Endothelial cell of umbilical vein (primary cell): ENCODE measurements around the gene CCR4.
"Not testable (repeated sequence)": the region's sequence is repeated elsewhere in the genome, so short reads cannot be mapped to it uniquely, and the experiment has no call there.

Source experiments
- EZH2 ChIP-seq: IDR thresholded peaks from 2 replicates; pipeline ENCODE4 v1.6.1; 2012; ENCODE audit warnings: borderline replicate concordance, low read depth, mild to moderate bottlenecking, moderate library complexity, low read length, inconsistent platforms; ENCODE audit not compliant: severe bottlenecking
- FOS ChIP-seq: IDR thresholded peaks from 2 replicates; pipeline ENCODE4 v1.6.1; 2011; ENCODE audit warnings: mild to moderate bottlenecking, low read length, moderate library complexity, borderline replicate concordance; ENCODE audit not compliant: insufficient read depth
- GATA2 ChIP-seq: IDR thresholded peaks from 2 replicates; pipeline ENCODE4 v1.7.0; 2011; ENCODE audit warnings: low read depth, mild to moderate bottlenecking, moderate library complexity, mixed read lengths, low read length; ENCODE audit not compliant: insufficient read length, insufficient read depth
- MYC ChIP-seq: IDR thresholded peaks from one replicate; pipeline ENCODE4 v1.6.1; 2011; ENCODE audit warnings: mild to moderate bottlenecking, low read depth, low read length
- POLR2A ChIP-seq: IDR thresholded peaks from 2 replicates; pipeline ENCODE4 v1.6.1; 2012; ENCODE audit warnings: low read depth, mild to moderate bottlenecking, control low read depth, low read length
- POLR2AphosphoS5 ChIP-seq: IDR thresholded peaks from 2 replicates; pipeline ENCODE4 v1.6.1; 2012; ENCODE audit warnings: low read depth, mild to moderate bottlenecking, control low read depth, low read length, moderate library complexity; ENCODE audit not compliant: insufficient read depth
- TF ChIP-seq, protein P1 (sequence below), 2 donors: IDR thresholded peaks; 1 replicate in 1 of 2; 2 replicates in 1 of 2; pipeline ENCODE4 v1.5.1; 2011; ENCODE audit warnings: low read length in 2 of 2, mild to moderate bottlenecking in 2 of 2, moderate library complexity in 2 of 2, control low read depth in 1 of 2, inconsistent platforms in 1 of 2, low read depth in 1 of 2; ENCODE audit not compliant: insufficient read depth in 1 of 2; ENCODE audit errors: extremely low read depth in 1 of 2
- TF ChIP-seq, protein P2 (sequence below): IDR thresholded peaks from 2 replicates; pipeline ENCODE4 v1.6.1; 2011; ENCODE audit not compliant: insufficient read depth, insufficient read length

GRCh38 chr3:32931273-32931672 lies 20.2 kb upstream of the CCR4 start:
- TF ChIP-seq, protein P1, sequence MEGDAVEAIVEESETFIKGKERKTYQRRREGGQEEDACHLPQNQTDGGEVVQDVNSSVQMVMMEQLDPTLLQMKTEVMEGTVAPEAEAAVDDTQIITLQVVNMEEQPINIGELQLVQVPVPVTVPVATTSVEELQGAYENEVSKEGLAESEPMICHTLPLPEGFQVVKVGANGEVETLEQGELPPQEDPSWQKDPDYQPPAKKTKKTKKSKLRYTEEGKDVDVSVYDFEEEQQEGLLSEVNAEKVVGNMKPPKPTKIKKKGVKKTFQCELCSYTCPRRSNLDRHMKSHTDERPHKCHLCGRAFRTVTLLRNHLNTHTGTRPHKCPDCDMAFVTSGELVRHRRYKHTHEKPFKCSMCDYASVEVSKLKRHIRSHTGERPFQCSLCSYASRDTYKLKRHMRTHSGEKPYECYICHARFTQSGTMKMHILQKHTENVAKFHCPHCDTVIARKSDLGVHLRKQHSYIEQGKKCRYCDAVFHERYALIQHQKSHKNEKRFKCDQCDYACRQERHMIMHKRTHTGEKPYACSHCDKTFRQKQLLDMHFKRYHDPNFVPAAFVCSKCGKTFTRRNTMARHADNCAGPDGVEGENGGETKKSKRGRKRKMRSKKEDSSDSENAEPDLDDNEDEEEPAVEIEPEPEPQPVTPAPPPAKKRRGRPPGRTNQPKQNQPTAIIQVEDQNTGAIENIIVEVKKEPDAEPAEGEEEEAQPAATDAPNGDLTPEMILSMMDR (IDR thresholded peaks at IDR 0.05; ENCODE audit: extremely low read depth in 1 of 2, insufficient read depth in 1 of 2, low read depth in 1 of 2, low read length in 2 of 2), result not testable (repeated sequence)
- TF ChIP-seq, protein P2, sequence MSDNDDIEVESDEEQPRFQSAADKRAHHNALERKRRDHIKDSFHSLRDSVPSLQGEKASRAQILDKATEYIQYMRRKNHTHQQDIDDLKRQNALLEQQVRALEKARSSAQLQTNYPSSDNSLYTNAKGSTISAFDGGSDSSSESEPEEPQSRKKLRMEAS, result not testable (repeated sequence)
- not testable (repeated sequence) for TF ChIP-seq POLR2A, FOS, EZH2, POLR2AphosphoS5, MYC, GATA2
